NCI-H446 treated with DMSO at 0.1 percent for 48 hours (cell line): Measurements from ENCODE around the gene WDR18.

Source experiments
- DNase-seq: peaks from one replicate; lab custom pipeline; 2025; lab: John Stamatoyannopoulos, UW

Gene WDR18

GRCh38 chr19:1008268-1009040 is 24.3 kb downstream of the WDR18 start:
- DNase-seq: no peak

- no peak for DNase-seq
These were observed 25.2 kb downstream of the WDR18 start for GRCh38 chr19:1009041-1009980.

GRCh38 chr19:1009981-1010538 is 25.9 kb downstream of the WDR18 start:
- no peak for DNase-seq

- DNase-seq: no peak
These were observed 26.7 kb downstream of the WDR18 start for GRCh38 chr19:1010586-1011510.

GRCh38 chr19:1011831-1012333 is 27.7 kb downstream of the WDR18 start:
- DNase-seq: no peak

- DNase-seq: no peak
These were observed 28.2 kb downstream of the WDR18 start for GRCh38 chr19:1012334-1012733.

- DNase-seq: no peak
These were observed 29.1 kb downstream of the WDR18 start for GRCh38 chr19:1013218-1013617.

- DNase-seq: no peak
These were observed 30.3 kb downstream of the WDR18 start for GRCh38 chr19:1014161-1015060.

GRCh38 chr19:1015061-1015781 is 31.1 kb downstream of the WDR18 start:
- no peak for DNase-seq

- DNase-seq: no peak
These were observed 31.9 kb downstream of the WDR18 start for GRCh38 chr19:1015782-1016646.

GRCh38 chr19:1016647-1017114 is 32.5 kb downstream of the WDR18 start:
- DNase-seq: no peak

GRCh38 chr19:1017115-1017905 is 33.2 kb downstream of the WDR18 start:
- DNase-seq: no peak

- no peak for DNase-seq
These were observed 33.8 kb downstream of the WDR18 start for GRCh38 chr19:1017906-1018305.

- DNase-seq: no peak
These were observed 34.2 kb downstream of the WDR18 start for GRCh38 chr19:1018393-1018792.

GRCh38 chr19:1018932-1019615 is 34.9 kb downstream of the WDR18 start:
- no peak for DNase-seq

- no peak for DNase-seq
These were observed 35.4 kb downstream of the WDR18 start for GRCh38 chr19:1019616-1019961.
